ENCODE data around the gene DSCAM.
"Not testable (repeated sequence)": the region's sequence is repeated elsewhere in the genome, so short reads cannot be mapped to it uniquely, and the experiment has no call there.

DSCAM gene

GRCh38 chr21:40377135-40377534 is 469.8 kb downstream of the DSCAM start:
- DNase-seq (ENCODE audit: low read depth) = no peak

DNA sequence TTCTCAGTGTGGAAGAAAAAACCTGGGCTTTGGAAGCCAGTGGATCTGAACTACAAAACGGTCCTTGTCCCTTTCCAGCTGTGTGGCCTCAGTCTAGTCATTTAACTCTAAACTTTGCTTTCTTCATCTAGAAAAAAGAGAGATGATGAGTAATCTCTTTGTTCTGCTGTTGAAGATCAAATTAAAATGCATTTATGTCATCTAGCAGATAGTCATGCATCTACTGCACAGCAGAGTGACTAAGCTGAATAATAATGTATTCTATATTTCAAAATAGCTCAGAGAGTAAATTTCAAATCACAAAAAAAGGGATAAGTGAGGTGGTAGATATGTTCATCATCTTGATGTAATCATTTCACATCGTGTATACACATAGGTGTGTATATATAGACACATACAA is 473.2 kb downstream of the DSCAM start:
- no peak for DNase-seq (ENCODE audit: low read depth)

GRCh38 chr21:40372506-40372905 is 474.5 kb downstream of the DSCAM start:
- DNase-seq (ENCODE audit: low read depth) = no peak

DNA sequence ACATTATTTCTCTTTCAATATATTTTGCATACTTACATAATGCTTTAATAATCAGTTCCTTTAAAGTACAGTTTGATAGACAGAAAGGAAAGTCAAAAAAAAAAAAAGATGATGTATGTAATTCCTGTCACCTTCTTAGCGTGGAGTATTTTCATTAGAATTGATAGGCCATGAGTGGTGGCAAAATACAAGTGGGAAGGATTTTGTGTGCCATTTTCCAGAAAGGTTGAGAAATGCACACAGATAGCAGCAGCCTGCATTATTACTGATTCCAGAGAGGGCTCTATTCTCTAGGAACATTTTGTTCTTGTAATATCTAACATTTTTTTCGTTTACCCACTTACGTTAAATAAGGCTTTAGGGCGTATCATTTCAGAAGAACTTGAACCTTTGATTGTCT is 475.6 kb downstream of the DSCAM start:
- DNase-seq (ENCODE audit: low read depth) = no peak

GRCh38 chr21:40356644-40357043 is 490.3 kb downstream of the DSCAM start:
- DNase-seq (ENCODE audit: low read depth) = no peak

DNA sequence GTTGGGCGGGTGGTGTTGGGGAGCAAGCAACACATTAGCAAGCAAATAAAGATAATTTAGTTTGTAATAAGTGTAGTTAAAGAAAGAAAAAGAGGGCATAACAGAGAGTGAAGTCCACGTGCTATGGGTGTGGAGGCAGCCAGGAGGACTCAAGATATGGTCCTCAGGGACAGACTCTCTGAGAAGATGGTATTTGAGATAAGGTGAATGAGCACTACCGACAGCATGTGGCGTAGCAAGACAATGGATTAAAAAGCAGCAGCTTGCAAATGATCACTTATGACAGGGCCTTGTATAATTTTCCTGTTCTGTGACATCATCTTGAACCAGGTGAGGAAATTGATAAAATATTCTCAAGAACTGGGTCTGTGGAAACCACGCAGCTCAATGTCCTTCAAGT is 491.9 kb downstream of the DSCAM start:
- DNase-seq (ENCODE audit: low read depth) = no peak

- DNase-seq (ENCODE audit: low read depth) = no peak
These were observed 496.0 kb downstream of the DSCAM start for GRCh38 chr21:40351006-40351405.

GRCh38 chr21:40349591-40349990 is 497.4 kb downstream of the DSCAM start:
- DNase-seq (ENCODE audit: low read depth) = no peak

- DNase-seq (ENCODE audit: low read depth) = no peak
These were observed 501.1 kb downstream of the DSCAM start for GRCh38 chr21:40345711-40346321.

DNA sequence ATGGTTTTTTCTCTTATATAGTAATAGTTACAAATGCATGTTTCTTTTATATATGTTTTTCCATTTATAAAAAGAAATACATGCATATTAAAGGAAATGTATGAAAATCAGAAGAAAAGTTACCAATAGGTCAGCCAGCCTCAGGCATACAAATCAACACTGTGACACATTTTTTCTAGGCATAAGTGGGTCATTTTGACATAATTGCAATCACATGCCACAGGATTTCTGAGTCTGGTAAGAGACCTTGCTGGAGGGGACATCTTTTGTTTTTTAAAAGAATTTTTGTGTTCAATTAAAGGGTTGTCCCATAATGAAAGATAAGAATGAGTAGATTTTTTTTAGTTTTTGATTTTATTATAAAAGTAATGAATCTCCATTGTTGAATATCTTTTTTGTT is 506.6 kb downstream of the DSCAM start:
- no peak for DNase-seq (ENCODE audit: low read depth)

DNA sequence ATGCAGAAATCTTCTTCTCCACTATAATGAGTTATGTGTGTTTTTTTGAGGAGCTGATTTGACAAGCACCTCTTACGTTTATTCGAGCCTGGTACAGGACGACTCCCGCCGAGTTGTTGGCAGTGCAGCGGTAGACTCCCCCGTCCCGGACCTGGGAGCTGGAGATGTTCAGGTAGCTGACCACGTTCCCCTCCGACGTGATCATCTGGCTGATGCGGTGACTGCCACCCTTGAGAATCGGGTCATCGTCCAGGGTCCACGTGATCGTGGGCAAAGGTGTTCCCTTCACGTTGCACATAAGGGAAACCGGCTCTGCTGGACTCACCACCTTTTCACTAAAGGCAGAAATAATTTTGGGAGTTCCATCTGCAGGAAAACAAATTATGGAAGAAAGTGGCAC is 507.9 kb downstream of the DSCAM start:
- DNase-seq (ENCODE audit: low read depth) = no peak

DNA sequence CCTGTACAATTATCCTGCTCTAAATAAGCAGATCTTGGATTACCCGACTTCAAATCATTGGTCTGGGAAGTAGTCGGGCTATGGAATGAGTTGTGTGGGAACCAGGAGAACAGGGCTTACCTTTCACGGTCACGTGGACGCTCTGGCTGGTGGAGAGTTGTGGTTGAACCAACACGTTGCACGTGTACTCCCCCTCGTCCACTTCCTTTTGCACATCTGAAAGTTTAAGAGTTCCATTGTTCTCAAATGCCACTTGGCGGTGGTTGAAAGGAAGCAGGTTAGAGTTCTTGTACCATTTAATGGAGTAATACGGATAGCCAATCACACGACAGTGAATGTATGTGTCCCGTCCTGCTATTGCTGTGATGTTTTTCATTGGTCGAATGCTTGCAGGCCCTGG is 509.0 kb downstream of the DSCAM start:
- DNase-seq (ENCODE audit: low read depth) = no peak

DNA sequence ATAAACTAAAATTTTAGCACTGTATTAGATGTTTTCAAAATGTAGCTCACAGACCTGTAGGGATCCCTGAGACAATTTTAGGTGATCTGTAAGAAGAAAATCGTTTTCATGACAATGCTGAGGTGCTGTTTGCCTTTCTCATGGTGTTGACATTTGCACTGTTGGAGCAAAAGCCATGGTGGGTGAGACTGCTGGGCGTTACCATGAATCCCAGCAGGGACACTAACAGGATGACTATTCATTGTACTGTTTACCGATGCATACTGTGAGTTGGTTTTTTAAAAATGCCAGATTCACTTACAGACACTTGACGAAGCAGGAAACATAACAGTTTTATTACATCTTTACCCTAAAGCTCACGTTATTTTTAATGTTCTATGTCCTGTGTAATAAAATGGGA is 511.3 kb downstream of the DSCAM start:
- DNase-seq (ENCODE audit: low read depth) = no peak

GRCh38 chr21:40334159-40334558 is 512.8 kb downstream of the DSCAM start:
- DNase-seq (ENCODE audit: low read depth) = no peak

DNA sequence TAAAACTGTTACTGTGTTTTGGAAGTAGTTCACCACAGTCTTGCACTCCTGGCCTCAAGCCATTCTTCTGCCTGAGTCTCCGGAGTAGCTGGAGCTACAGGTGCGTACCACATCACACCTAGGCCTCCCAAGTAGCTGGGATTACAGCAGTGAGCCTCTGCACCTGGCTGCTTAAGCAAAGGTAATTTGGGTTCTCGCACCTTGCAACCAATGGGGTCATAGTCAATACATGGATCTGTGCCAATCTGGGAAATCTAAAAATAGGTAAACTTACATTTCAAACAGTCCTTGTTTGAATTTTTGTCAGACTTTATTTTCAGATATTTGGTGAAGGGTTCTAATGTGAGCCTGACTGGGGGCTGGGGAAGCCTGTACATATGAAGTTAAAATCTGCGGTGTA is 513.2 kb downstream of the DSCAM start:
- DNase-seq (ENCODE audit: low read depth) = no peak

GRCh38 chr21:40331804-40332203 is 515.2 kb downstream of the DSCAM start:
- DNase-seq (ENCODE audit: low read depth) = no peak

GRCh38 chr21:40331172-40331571 is 515.8 kb downstream of the DSCAM start:
- no peak for DNase-seq (ENCODE audit: low read depth)

DNA sequence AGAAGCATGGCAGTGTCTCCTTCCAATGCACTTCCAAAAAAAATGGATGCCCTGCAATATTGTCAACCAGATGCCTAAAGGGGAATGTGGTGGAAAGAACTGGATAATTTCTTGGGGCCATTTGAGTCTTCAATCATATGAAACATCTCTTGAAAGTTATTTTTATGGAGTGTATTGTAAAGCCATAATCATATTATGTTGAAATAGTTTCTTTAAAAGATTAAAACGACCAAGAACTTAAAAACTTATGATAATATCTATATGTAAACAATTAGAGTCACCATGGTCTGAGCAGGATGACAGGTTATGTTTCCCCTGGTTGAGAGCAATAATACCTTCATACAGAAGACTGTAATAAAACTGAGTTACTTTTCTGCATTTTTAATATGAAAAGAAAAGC is 522.6 kb downstream of the DSCAM start:
- DNase-seq (ENCODE audit: low read depth) = no peak

DNA sequence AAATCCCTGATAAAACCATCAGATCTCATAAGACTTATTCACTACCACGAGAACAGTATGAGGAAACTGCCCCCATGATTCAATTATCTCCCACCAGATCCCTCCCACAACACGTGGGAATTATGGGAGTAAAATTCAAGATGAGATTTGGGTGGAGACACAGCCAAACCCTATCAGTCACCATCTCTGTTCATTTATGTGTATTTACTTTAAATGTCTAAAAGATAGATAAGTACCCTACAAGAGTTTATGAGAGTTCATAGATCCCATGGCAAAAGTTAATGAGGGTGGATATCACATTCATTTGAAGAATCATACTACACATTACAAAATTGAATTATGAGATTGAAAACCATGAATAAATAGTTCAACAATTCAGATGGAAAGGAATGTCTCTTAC is 526.2 kb downstream of the DSCAM start:
- DNase-seq (ENCODE audit: low read depth) = not testable (repeated sequence)

- no peak for DNase-seq (ENCODE audit: low read depth)
These were observed 528.6 kb downstream of the DSCAM start for GRCh38 chr21:40318371-40318770.

- DNase-seq (ENCODE audit: low read depth) = no peak
These were observed 530.9 kb downstream of the DSCAM start for GRCh38 chr21:40316104-40316503.

DNA sequence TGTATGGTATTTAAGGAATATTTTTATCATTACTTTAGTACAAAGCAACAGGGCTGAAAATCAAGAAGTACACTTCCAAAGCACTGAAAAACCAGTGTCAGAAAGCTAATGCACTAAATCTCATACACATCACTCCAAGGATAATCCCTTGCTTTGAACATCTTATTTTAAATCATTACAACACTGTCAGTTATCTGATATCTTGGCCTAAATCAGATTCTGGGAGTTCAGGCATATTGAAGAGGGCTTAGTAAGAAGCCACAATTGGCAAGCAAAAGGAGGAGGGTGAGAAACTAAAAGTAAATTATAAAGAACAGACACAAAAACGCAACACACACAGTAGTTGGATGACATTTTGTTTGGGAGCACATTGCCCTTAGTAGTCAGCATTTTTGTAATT is 531.3 kb downstream of the DSCAM start:
- DNase-seq (ENCODE audit: low read depth) = no peak

GRCh38 chr21:40313260-40313659 is 533.7 kb downstream of the DSCAM start:
- no peak for DNase-seq (ENCODE audit: low read depth)

DNA sequence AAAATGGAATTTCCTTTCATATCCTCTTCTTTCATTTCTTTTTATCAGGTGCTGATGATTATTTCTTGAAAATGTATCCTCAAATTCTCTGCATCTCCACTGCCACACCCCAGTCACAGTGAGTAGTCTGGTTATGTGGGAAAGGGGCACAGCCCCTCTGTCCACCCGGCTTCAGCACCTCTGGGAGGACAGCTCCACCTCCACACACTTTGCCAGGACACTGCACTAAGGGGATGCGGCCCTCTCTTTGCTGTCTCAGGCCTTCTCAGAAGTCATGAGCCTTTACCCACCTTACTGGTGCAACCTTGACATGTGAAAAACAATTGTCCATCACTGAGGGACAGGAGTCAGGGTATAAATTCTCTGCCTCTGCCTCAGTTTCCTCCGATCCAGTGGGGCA is 546.7 kb downstream of the DSCAM start:
- no peak for DNase-seq (ENCODE audit: low read depth)

GRCh38 chr21:40299451-40299850 is 547.5 kb downstream of the DSCAM start:
- no peak for DNase-seq (ENCODE audit: low read depth)

Measured in fibroblast of gingiva (primary cell).